AG10803 (cell line): ENCODE results near the gene TMCO4.
A peak's percentile ranks its signal among the peaks of the same experiment; 100 is the strongest.

Experiments
- DNase-seq: peaks from one replicate; pipeline ENCODE4 v3.0.0; 2010; ENCODE audit warnings: low read depth
- H3K4me3 ChIP-seq: 2 replicates; pipeline ENCODE4 v1.5.1; 2011; ENCODE audit warnings: mild to moderate bottlenecking, low read length, control low read depth
- TF ChIP-seq, protein P1 (sequence below): conservative IDR thresholded peaks from 2 replicates; pipeline ENCODE4 v1.5.1; 2011; ENCODE audit warnings: mild to moderate bottlenecking, low read length, control low read depth, inconsistent platforms

Gene TMCO4

GRCh38 chr1:19646377-19647319, 153.1 kb downstream of the TMCO4 start:
- H3K4me3 ChIP-seq = peak overlapping the region; percentile 82
- TF ChIP-seq, protein P1, sequence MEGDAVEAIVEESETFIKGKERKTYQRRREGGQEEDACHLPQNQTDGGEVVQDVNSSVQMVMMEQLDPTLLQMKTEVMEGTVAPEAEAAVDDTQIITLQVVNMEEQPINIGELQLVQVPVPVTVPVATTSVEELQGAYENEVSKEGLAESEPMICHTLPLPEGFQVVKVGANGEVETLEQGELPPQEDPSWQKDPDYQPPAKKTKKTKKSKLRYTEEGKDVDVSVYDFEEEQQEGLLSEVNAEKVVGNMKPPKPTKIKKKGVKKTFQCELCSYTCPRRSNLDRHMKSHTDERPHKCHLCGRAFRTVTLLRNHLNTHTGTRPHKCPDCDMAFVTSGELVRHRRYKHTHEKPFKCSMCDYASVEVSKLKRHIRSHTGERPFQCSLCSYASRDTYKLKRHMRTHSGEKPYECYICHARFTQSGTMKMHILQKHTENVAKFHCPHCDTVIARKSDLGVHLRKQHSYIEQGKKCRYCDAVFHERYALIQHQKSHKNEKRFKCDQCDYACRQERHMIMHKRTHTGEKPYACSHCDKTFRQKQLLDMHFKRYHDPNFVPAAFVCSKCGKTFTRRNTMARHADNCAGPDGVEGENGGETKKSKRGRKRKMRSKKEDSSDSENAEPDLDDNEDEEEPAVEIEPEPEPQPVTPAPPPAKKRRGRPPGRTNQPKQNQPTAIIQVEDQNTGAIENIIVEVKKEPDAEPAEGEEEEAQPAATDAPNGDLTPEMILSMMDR = no peak
- DNase-seq = no peak

GRCh38 chr1:19645411-19646251, 154.1 kb downstream of the TMCO4 start:
- DNase-seq = peak; percentile 44
- H3K4me3 ChIP-seq = peak overlapping the region; percentile 82

GRCh38 chr1:19644681-19645410, 154.9 kb downstream of the TMCO4 start:
- H3K4me3 ChIP-seq = peak overlapping the region; percentile 82
- TF ChIP-seq, protein P1 = no peak
- no peak for DNase-seq

More at GRCh38 chr1:19645411-19646251, 154.1 kb downstream of the TMCO4 start:
- TF ChIP-seq, protein P1 = no peak

DNA sequence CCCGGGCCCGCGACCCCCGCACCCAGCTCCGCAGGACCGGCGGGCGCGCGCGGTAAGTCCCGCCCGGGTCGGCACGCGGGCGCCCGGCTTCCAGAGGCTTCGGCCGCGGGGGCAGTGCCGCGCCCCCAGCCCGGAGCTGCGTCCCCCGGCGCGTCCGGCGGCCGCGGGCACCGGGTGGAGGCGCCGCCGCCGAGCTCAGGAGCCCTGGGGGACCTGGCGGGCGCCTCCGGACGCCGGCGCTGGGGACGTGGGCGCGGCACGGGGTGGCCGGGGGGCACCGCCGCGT, 155.4 kb downstream of the TMCO4 start:
- H3K4me3 ChIP-seq = peak overlapping the region; percentile 82
- DNase-seq = no peak
- TF ChIP-seq, protein P1 = no peak

- peak within 1 kb of the TSS; percentile 82 for H3K4me3 ChIP-seq
- peak; percentile 63 for DNase-seq
- TF ChIP-seq, protein P1 = no peak
Measured at GRCh38 chr1:19643602-19644394, 155.9 kb downstream of the TMCO4 start, which contains the start of gene NBL1. Gene NBL1, plus strand, starts transcription at chr1:19644311. Its CDS starts 10,720 bp downstream, at chr1:19655031.

DNA sequence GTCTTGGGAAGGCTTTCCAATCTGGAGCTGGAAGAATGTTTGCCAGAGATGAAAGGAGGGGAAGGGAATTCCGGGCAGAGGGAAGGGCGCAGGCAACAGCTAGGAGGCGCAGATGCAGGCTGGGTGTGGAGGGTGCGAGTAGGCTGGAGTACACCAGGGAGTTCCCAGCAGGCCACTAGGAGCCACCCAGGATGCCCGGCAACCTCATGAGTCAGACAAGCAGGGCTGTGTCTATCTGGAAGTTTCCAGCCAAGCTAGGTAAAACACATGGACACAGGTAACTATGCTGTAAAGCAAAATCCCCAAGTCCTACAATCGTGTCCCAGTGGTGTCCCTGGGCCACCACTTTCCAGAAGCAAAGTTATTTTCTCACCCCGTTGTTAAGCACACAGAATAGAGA, 156.6 kb downstream of the TMCO4 start:
- peak; percentile 39 for DNase-seq
- peak overlapping the region; percentile 64 for H3K4me3 ChIP-seq
- TF ChIP-seq, protein P1 = peak; percentile 16; the same call in 1 of the 2 replicates
